HepG2 (cell line): ENCODE results near the gene RRM2. TPM values are rescaled to one million over a fixed set of nuclear protein-coding genes. Genes with fewer than 3 reads are reported as not detected.

Experiments used
- BCLAF1 ChIP-seq: fragments of 450-650 bp; IDR thresholded peaks from 2 replicates; pipeline ENCODE4 v1.6.1; 2017; ENCODE audit warnings: mild to moderate bottlenecking
- DZIP1 ChIP-seq: sonication (generic); formaldehyde crosslinking; IDR thresholded peaks from 2 replicates; pipeline ENCODE4 v1.5.0; 2020; ENCODE audit warnings: mild to moderate bottlenecking, missing genetic modification reagents
- ISL2 ChIP-seq: sonication (generic); formaldehyde crosslinking; IDR thresholded peaks from 2 replicates; pipeline ENCODE4 v1.5.0; 2020; ENCODE audit warnings: missing genetic modification reagents
- PLSCR1 ChIP-seq: sonication (generic); formaldehyde crosslinking; IDR thresholded peaks from 2 replicates; pipeline ENCODE4 v1.5.0; 2020; ENCODE audit warnings: missing genetic modification reagents, mild to moderate bottlenecking, borderline replicate concordance
- RNF2 ChIP-seq: fragments of 450-650 bp; conservative IDR thresholded peaks from 2 replicates; pipeline ENCODE4 v1.6.1; 2016; ENCODE audit warnings: low read depth
- ZFY ChIP-seq: sonication (generic); formaldehyde crosslinking; IDR thresholded peaks from 2 replicates; pipeline ENCODE4 v1.4.0; 2020; ENCODE audit warnings: missing genetic modification reagents
- ZNF343 ChIP-seq: sonication (generic); formaldehyde crosslinking; IDR thresholded peaks from 2 replicates; pipeline ENCODE4 v1.4.0; 2020; ENCODE audit warnings: mild to moderate bottlenecking, missing genetic modification reagents
- ZNF550 ChIP-seq: sonication (generic); formaldehyde crosslinking; IDR thresholded peaks from 2 replicates; pipeline ENCODE4 v1.4.0; 2020; ENCODE audit warnings: mild to moderate bottlenecking, missing genetic modification reagents, borderline replicate concordance
- ZNF687 ChIP-seq: sonication (generic); formaldehyde crosslinking; IDR thresholded peaks from 2 replicates; pipeline ENCODE4 v1.5.1; 2020; ENCODE audit warnings: mild to moderate bottlenecking, missing genetic modification reagents, moderate library complexity
- polyA plus RNA-seq, 8 experiments: library from polyadenylated mRNA; depleted of rRNA in 3 of 8; stranded (reverse) in 7 of 8; unstranded in 1 of 8; fragments of >200 nt; fragmentation: Illumina TruSeq in 4 of 8; extraction: Trizol in 4 of 8; gene quantifications; 2 replicates each; pipeline versions ENCODE4 v1.2.1 to v1.2.3, GENCODE V29; 2011 to 2016; ENCODE audit warnings: low read depth in 4 of 8, missing spikeins in 1 of 8, mixed read lengths in 1 of 8; ENCODE audit not compliant: insufficient read depth in 1 of 8
- total RNA-seq, 5 experiments: library from RNA; depleted of rRNA; stranded (reverse); fragments of >200 nt; fragmentation: Illumina TruSeq; extraction: Trizol; gene quantifications; 2 replicates each; pipeline ENCODE4 v1.2.3, GENCODE V29; 2016; ENCODE audit warnings: low read depth in 1 of 5

RRM2 gene
- total and polyA plus RNA-seq, 2 of the 13 experiments (the other 11 are each of a cell fraction or from before 2014, with no cell fraction given), result 31.3 to 150 TPM

GRCh38 chr2:10097352-10098148 is 25.0 kb upstream of the RRM2 start (continued):
- TF ChIP-seq ZNF687 (CRISPR knock-in tag) (peak; percentile 50), DZIP1 (CRISPR knock-in tag) (no peak), ISL2 (no peak), BCLAF1 (no peak), ZNF343 (CRISPR knock-in tag) (no peak), PLSCR1 (CRISPR knock-in tag) (no peak), ZNF550 (CRISPR knock-in tag) (no peak), ZFY (CRISPR knock-in tag) (0 out of 2 replicates have a peak, but pooled peaks have one; percentile 30), RNF2 (no peak)
